ENCODE data around the gene HBEGF. TPM values are rescaled to one million over a fixed set of nuclear protein-coding genes. Genes with fewer than 3 reads are reported as not detected.

HBEGF gene
- total and polyA plus RNA-seq, 2 donors (not counting 1 experiment from before 2014, with no cell fraction given), result 1.8 to 10.3 TPM

GRCh38 chr5:140362311-140362710 is 15.9 kb upstream of the HBEGF start:
- Histone ChIP-seq H3K4me3 (replicated peaks in 1 of 4; ENCODE audit: control extremely low read depth in 1 of 4, insufficient read depth in 1 of 4, low read depth in 3 of 4, low read length in 4 of 4) (no peak overlapping the region), H3K79me2 (ENCODE audit: control insufficient read depth, insufficient read depth, low read length) (no peaks in the 10 kb centered on the region), H3K4me1 (ENCODE audit: control insufficient read depth, extremely low read depth, insufficient read depth, low read length) (peaks cover 4% of the 10 kb centered on the region), H3K27me3 (ENCODE audit: control insufficient read depth, insufficient read depth, low read length) (peaks cover 7% of the 10 kb centered on the region), H2AFZ (ENCODE audit: low read length) (no peak overlapping the region), H3K9ac (ENCODE audit: insufficient read depth, low read length) (no peak overlapping the region), H3K36me3 (ENCODE audit: control insufficient read depth, insufficient read depth, low read length) (no peaks in the 10 kb centered on the region), H3K27ac (ENCODE audit: insufficient read depth, low read length) (no peak overlapping the region), H3K4me2 (ENCODE audit: extremely low read depth, insufficient read depth, low read length) (no peak overlapping the region), H3K9me3 (ENCODE audit: control insufficient read depth, insufficient read depth, low read depth, low read length) (no peaks in the 10 kb centered on the region), H4K20me1 (ENCODE audit: control insufficient read depth, extremely low read depth, insufficient read depth, low read length) (no peaks in the 10 kb centered on the region)
- no peak for TF ChIP-seq EZH2 (IDR thresholded peaks at IDR 0.05; ENCODE audit: low read length, missing control alignments)
- TF ChIP-seq CTCF (conservative IDR thresholded peaks at IDR 0.05 in 1 of 2, IDR thresholded peaks at IDR 0.05 in 1 of 2; ENCODE audit: low read depth in 1 of 2, low read length in 2 of 2), result no peak
- no peak for DNase-seq (ENCODE audit: low read depth in 2 of 2)

- Histone ChIP-seq H3K27ac (ENCODE audit: insufficient read depth, low read length) (no peak overlapping the region), H3K4me2 (ENCODE audit: extremely low read depth, insufficient read depth, low read length) (no peak overlapping the region), H3K27me3 (ENCODE audit: control insufficient read depth, insufficient read depth, low read length) (peaks cover 7% of the 10 kb centered on the region), H3K4me3 (replicated peaks in 1 of 4; ENCODE audit: control extremely low read depth in 1 of 4, insufficient read depth in 1 of 4, low read depth in 3 of 4, low read length in 4 of 4) (no peak overlapping the region), H4K20me1 (ENCODE audit: control insufficient read depth, extremely low read depth, insufficient read depth, low read length) (no peaks in the 10 kb centered on the region), H3K9ac (ENCODE audit: insufficient read depth, low read length) (no peak overlapping the region), H2AFZ (ENCODE audit: low read length) (no peak overlapping the region), H3K9me3 (ENCODE audit: control insufficient read depth, insufficient read depth, low read depth, low read length) (no peaks in the 10 kb centered on the region), H3K4me1 (ENCODE audit: control insufficient read depth, extremely low read depth, insufficient read depth, low read length) (peaks cover 5% of the 10 kb centered on the region), H3K79me2 (ENCODE audit: control insufficient read depth, insufficient read depth, low read length) (no peaks in the 10 kb centered on the region), H3K36me3 (ENCODE audit: control insufficient read depth, insufficient read depth, low read length) (no peaks in the 10 kb centered on the region)
- DNase-seq (ENCODE audit: low read depth in 2 of 2), result no peak
- no peak for TF ChIP-seq CTCF (conservative IDR thresholded peaks at IDR 0.05 in 1 of 2, IDR thresholded peaks at IDR 0.05 in 1 of 2; ENCODE audit: low read depth in 1 of 2, low read length in 2 of 2)
These were observed 15.5 kb upstream of the HBEGF start for GRCh38 chr5:140361901-140362300.

GRCh38 chr5:140360681-140361479 is 14.5 kb upstream of the HBEGF start:
- Histone ChIP-seq H3K4me3 (replicated peaks in 1 of 4; ENCODE audit: control extremely low read depth in 1 of 4, insufficient read depth in 1 of 4, low read depth in 3 of 4, low read length in 4 of 4) (no peak overlapping the region), H3K9ac (ENCODE audit: insufficient read depth, low read length) (no peak overlapping the region), H3K27ac (ENCODE audit: insufficient read depth, low read length) (no peak overlapping the region), H3K4me1 (ENCODE audit: control insufficient read depth, extremely low read depth, insufficient read depth, low read length) (peaks cover 5% of the 10 kb centered on the region), H3K4me2 (ENCODE audit: extremely low read depth, insufficient read depth, low read length) (no peak overlapping the region), H2AFZ (ENCODE audit: low read length) (no peak overlapping the region), H3K27me3 (ENCODE audit: control insufficient read depth, insufficient read depth, low read length) (peaks cover 7% of the 10 kb centered on the region), H3K79me2 (ENCODE audit: control insufficient read depth, insufficient read depth, low read length) (no peaks in the 10 kb centered on the region), H3K36me3 (ENCODE audit: control insufficient read depth, insufficient read depth, low read length) (no peaks in the 10 kb centered on the region), H3K9me3 (ENCODE audit: control insufficient read depth, insufficient read depth, low read depth, low read length) (no peaks in the 10 kb centered on the region), H4K20me1 (ENCODE audit: control insufficient read depth, extremely low read depth, insufficient read depth, low read length) (no peaks in the 10 kb centered on the region)
- DNase-seq (ENCODE audit: low read depth in 2 of 2), result no peak
- no peak for TF ChIP-seq CTCF (conservative IDR thresholded peaks at IDR 0.05 in 1 of 2, IDR thresholded peaks at IDR 0.05 in 1 of 2; ENCODE audit: low read depth in 1 of 2, low read length in 2 of 2)
- TF ChIP-seq EZH2 (IDR thresholded peaks at IDR 0.05; ENCODE audit: low read length, missing control alignments), result no peak
